Heart left ventricle (tissue), 13 donors: ENCODE data around the gene PLA2G4F.

Experiments
- POLR2A ChIP-seq, 2 donors: fragments of 450-650 bp; IDR thresholded peaks; one replicate each; pipeline ENCODE4 v1.6.1; 2017; ENCODE audit warnings: antibody characterized with exemption in 2 of 2, mild to moderate bottlenecking in 2 of 2, moderate library complexity in 2 of 2
- TF ChIP-seq, protein P1 (sequence below), 12 donors: fragments of 200-600 bp; sonication (generic) in 4 of 12; IDR thresholded peaks; one replicate each; pipeline versions ENCODE4 v1.5.0 to v1.8.0; 2018 to 2022; ENCODE audit warnings: antibody characterized with exemption in 12 of 12, mild to moderate bottlenecking in 5 of 12
- donor health status: ischemic (EF 13 %, LVEDD 7.1; RV severe dilation, severe dysfunction).
- donor health status: DM: no; HTN: yes; CAD: no.
- donor health status: DM: no; HTN: no; CAD: no.
- donor health status: ischemic (EF 25% LVEDD 6.9; RV normal size, moderate dysfunction).
- donor health status: ischemic (EF 25% LVEDD 5.7; RV mildly dilated, moderate dysfunction).
- donor health status: ischemic (EF 35%, LVEDD 5.7; RV mildly dilated, moderate dysfunction).
- donor health status: nonischemic (EF 11% LVEDD 7.7; RV severe dilation, severe dysfunction).
- donor health status: DM: yes; HTN: yes; CAD: no.
- donor health status: PGD.
- donor health status: ischemic (EF 29% LVEDD 5.4; RV normal size, mild dysfunction).
- donor health status: nonischemic (EF 23%, LVEDD 6.1; RV moderate dilation, normal function).

DNA sequence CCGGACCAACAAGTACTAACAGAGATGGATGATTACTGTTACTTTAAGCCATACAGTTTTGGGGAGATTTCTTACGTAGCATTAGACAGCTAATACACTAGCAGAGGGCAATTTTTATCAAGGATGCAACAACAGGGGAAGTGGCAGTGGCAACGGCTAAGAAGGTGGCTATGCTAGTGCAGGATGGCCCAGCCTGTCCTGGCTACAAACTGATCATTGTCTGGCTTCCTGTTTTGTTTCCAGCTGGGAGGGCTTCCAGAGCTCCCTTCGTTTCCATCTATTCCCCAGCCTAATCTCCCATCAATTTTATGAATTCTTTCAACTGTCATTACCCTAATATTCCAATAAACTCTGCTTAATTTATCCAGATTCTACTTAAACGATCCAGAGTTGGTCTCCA is 16.0 kb upstream of the PLA2G4F start:
- TF ChIP-seq, protein P1, sequence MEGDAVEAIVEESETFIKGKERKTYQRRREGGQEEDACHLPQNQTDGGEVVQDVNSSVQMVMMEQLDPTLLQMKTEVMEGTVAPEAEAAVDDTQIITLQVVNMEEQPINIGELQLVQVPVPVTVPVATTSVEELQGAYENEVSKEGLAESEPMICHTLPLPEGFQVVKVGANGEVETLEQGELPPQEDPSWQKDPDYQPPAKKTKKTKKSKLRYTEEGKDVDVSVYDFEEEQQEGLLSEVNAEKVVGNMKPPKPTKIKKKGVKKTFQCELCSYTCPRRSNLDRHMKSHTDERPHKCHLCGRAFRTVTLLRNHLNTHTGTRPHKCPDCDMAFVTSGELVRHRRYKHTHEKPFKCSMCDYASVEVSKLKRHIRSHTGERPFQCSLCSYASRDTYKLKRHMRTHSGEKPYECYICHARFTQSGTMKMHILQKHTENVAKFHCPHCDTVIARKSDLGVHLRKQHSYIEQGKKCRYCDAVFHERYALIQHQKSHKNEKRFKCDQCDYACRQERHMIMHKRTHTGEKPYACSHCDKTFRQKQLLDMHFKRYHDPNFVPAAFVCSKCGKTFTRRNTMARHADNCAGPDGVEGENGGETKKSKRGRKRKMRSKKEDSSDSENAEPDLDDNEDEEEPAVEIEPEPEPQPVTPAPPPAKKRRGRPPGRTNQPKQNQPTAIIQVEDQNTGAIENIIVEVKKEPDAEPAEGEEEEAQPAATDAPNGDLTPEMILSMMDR (IDR thresholded peaks at IDR 0.05), result no peak
- TF ChIP-seq POLR2A (IDR thresholded peaks at IDR 0.05), result no peak
